NK-92 (cell line): ENCODE data around the gene NRGN.

Experiments
- DNase-seq: peaks from one replicate; lab custom pipeline; 2025; ENCODE audit not compliant: unreplicated experiment; lab: John Stamatoyannopoulos, UW

The NRGN gene

GRCh38 chr11:124740277-124740882, 638 bp downstream of the NRGN start:
- DNase-seq = no peak

GRCh38 chr11:124742555-124742954, 2.8 kb downstream of the NRGN start:
- DNase-seq = no peak

GRCh38 chr11:124743050-124743449, 3.3 kb downstream of the NRGN start:
- no peak for DNase-seq

GRCh38 chr11:124745270-124745834, 5.6 kb downstream of the NRGN start:
- no peak for DNase-seq

- DNase-seq = no peak
These were observed 6.3 kb downstream of the NRGN start for GRCh38 chr11:124745835-124746620.

GRCh38 chr11:124746621-124747243, 7.0 kb downstream of the NRGN start:
- DNase-seq = no peak

GRCh38 chr11:124747406-124748099, 7.8 kb downstream of the NRGN start:
- DNase-seq = no peak

GRCh38 chr11:124748100-124748418, 8.3 kb downstream of the NRGN start:
- DNase-seq = no peak

- DNase-seq = no peak
These were observed 9.0 kb downstream of the NRGN start for GRCh38 chr11:124748481-124749343.

GRCh38 chr11:124749912-124750311, 10.2 kb downstream of the NRGN start:
- no peak for DNase-seq

GRCh38 chr11:124751391-124751740, 11.6 kb downstream of the NRGN start:
- no peak for DNase-seq

GRCh38 chr11:124751741-124752470, 12.2 kb downstream of the NRGN start, which contains the start of gene VSIG2:
VSIG2 (minus strand) TSS chr11:124752255; CDS start chr11:124752137, 118 bp downstream.
- no peak for DNase-seq

- DNase-seq = no peak
These were observed 12.8 kb downstream of the NRGN start for GRCh38 chr11:124752471-124753102.

GRCh38 chr11:124753205-124753604, 13.5 kb downstream of the NRGN start:
- no peak for DNase-seq

GRCh38 chr11:124753624-124754023, 13.9 kb downstream of the NRGN start:
- DNase-seq = no peak

GRCh38 chr11:124754309-124754708, 14.6 kb downstream of the NRGN start:
- DNase-seq = no peak

GRCh38 chr11:124754710-124755109, 15.0 kb downstream of the NRGN start:
- no peak for DNase-seq

- no peak for DNase-seq
These were observed 16.5 kb downstream of the NRGN start for GRCh38 chr11:124756033-124756752.

- DNase-seq = no peak
These were observed 17.0 kb downstream of the NRGN start for GRCh38 chr11:124756753-124757227.
